ENCODE results near the gene RAB18. TPM values are rescaled to one million over a fixed set of nuclear protein-coding genes. Genes with fewer than 3 reads are reported as not detected.
"Not testable (repeated sequence)": the region's sequence is repeated elsewhere in the genome, so short reads cannot be mapped to it uniquely, and the experiment has no call there.

RAB18 gene
- total RNA-seq, 1 donor from 2014 or later, result 8.3 TPM

DNA sequence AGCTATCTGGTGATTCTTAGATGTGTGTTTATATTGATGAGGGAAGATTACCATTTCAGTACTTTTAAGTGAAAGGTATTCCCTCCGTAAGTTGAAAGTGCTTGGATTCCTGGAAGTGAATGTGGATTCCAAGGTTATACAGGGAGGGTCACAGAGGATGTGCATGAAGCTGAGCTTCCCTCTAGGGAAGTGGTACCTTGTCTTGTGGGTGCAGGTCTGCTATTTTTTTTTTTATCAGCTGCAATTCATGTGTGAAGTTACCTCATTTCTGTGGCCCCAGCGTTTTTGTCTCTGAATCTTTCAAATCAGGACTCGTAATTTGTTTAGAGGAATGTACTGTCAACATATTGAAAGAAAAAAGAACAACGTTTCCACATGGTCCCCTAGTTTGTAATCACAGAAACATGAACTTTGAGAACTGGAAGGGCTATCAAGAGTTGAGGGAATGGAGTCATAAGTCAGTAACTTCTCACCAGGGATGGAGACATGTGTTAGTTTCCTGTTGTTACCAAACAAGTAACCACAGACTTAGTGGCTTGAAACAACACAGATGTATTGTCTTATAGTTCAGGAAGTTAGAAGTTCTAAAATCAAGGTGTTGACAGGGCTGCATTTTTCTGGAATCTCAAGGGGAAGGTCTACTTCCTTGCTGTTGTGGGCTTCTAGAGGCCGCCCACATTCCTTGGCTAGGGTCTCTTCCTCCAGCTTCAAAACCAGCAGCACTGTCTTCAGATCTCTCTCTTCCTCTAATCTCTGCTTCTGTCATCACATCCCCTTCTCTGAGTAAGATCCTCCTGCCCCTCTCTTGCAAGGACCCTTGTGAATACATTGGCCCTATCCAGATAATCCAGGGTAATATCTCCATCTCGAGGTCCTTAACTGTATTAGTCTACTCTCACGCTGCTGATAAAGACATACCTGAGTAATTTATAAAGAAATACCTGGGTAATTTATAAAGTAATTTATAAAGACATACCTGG, 64.4 kb downstream of the RAB18 start:
- Histone ChIP-seq H3K27me3 (no peaks in the 10 kb centered on the region), H3K4me1 (no peaks in the 10 kb centered on the region), H3K4me3 (no peak overlapping the region), H3K9me3 (no peaks in the 10 kb centered on the region), H3K36me3 (no peaks in the 10 kb centered on the region), H3K27ac (no peak overlapping the region)
- intact Hi-C loops (cut with DNase I), result no loop called here
- DNase-seq (ENCODE audit: low spot score in 2 of 2), result no peak
- TF ChIP-seq, protein P1, sequence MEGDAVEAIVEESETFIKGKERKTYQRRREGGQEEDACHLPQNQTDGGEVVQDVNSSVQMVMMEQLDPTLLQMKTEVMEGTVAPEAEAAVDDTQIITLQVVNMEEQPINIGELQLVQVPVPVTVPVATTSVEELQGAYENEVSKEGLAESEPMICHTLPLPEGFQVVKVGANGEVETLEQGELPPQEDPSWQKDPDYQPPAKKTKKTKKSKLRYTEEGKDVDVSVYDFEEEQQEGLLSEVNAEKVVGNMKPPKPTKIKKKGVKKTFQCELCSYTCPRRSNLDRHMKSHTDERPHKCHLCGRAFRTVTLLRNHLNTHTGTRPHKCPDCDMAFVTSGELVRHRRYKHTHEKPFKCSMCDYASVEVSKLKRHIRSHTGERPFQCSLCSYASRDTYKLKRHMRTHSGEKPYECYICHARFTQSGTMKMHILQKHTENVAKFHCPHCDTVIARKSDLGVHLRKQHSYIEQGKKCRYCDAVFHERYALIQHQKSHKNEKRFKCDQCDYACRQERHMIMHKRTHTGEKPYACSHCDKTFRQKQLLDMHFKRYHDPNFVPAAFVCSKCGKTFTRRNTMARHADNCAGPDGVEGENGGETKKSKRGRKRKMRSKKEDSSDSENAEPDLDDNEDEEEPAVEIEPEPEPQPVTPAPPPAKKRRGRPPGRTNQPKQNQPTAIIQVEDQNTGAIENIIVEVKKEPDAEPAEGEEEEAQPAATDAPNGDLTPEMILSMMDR (IDR thresholded peaks at IDR 0.05), result no peak

DNA sequence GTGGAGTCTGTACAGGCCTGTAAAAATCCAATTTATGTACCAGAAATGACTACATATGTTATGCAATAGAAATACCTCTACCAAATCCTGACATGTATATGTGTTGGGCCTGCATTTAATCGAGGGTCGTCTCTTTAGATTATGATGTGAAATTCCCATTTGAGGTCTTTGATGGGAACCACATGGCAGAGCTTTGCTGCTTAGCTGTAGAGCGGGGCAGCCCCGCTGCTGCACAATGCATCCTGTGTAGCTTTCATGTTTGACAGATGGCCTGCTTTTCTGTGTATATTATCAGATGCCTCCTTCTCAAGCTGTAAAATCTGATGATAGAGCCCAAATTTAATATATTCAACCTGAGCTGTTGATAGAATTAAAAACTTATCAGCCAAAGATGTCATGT, 65.8 kb downstream of the RAB18 start:
- Histone ChIP-seq H3K36me3 (no peaks in the 10 kb centered on the region), H3K4me3 (no peak overlapping the region), H3K27me3 (no peaks in the 10 kb centered on the region), H3K27ac (no peak overlapping the region), H3K9me3 (no peaks in the 10 kb centered on the region), H3K4me1 (no peaks in the 10 kb centered on the region)
- intact Hi-C loops (cut with DNase I), result no loop called here
- DNase-seq (ENCODE audit: low spot score in 2 of 2), result no peak
- TF ChIP-seq, protein P1 (IDR thresholded peaks at IDR 0.05), result no peak

DNA sequence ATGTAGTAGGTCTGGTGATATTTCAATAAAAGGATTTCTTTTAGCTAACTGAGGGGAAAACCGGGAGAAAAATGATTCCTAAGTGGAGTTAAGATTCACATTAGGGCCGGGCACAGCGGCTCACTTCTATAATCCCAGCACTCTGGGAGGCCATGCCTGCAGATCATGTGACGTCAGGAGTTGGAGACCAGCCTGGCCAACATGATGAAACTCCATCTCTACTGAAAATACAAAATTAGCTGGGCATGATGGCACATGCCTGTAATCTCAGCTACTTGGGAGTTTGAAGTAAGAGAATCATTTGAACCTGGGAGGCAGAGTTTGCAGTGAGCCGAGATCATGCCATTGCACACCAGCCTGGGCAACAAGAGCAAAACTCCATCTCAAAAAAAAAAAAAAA, 72.9 kb downstream of the RAB18 start:
- H3K36me3 ChIP-seq; DNase-seq (ENCODE audit: low spot score in 2 of 2); intact Hi-C loops (cut with DNase I); H3K4me3 ChIP-seq; H3K27me3 ChIP-seq; H3K27ac ChIP-seq; H3K9me3 ChIP-seq; H3K4me1 ChIP-seq: not testable (repeated sequence)

DNA sequence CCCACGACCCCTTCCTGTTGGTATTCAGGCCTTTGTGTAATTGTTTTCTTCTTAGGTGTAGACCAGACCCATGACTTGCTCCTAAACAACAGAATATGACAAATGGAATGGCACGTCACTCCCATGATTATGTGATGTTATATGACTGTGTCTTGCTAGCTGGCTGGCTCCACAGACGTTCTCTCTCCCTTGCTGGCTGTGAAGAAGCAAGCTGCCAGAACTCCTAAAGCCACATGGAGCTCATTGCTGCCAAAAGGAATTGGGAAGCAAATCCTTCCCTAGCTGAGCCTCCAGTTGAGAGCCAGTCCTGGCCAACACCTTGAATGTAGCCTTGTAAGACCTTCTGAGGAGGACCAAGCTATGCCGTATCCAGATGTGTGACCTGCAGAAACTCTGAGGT, 74.2 kb downstream of the RAB18 start:
- no peak overlapping the region for H3K4me3 ChIP-seq
- no peaks in the 10 kb centered on the region for H3K36me3 ChIP-seq
- intact Hi-C loops (cut with DNase I), result no loop called here
- H3K4me1 ChIP-seq, result no peaks in the 10 kb centered on the region
- H3K9me3 ChIP-seq, result no peaks in the 10 kb centered on the region
- no peak for DNase-seq (ENCODE audit: low spot score in 2 of 2)
- H3K27ac ChIP-seq, result no peak overlapping the region
- TF ChIP-seq, protein P1 (IDR thresholded peaks at IDR 0.05), result no peak
- H3K27me3 ChIP-seq, result no peaks in the 10 kb centered on the region

DNA sequence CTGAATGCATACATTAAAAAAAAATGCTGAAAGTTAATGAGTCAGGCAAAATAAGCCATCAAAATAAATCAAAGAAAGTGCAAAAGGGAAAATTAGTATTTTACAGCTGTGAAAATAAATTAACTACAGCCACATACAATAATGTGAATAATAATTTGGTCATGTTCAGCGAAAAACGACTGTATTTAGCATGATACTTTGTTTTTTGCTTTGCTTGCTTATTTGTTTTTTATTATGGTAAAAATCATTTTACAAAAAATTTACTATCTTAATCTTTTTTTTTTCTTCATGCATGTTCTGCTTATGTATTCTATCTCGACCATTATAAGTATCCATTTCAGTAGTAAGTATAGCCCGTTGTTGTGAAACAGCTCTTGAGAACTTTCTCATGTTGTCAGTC, 77.1 kb downstream of the RAB18 start:
- Histone ChIP-seq H3K27me3 (no peaks in the 10 kb centered on the region), H3K4me3 (no peak overlapping the region), H3K4me1 (no peaks in the 10 kb centered on the region), H3K36me3 (no peaks in the 10 kb centered on the region), H3K9me3 (no peaks in the 10 kb centered on the region), H3K27ac (no peak overlapping the region)
- DNase-seq (ENCODE audit: low spot score in 2 of 2), result no peak
- intact Hi-C loops (cut with DNase I), result no loop called here
- TF ChIP-seq, protein P1 (IDR thresholded peaks at IDR 0.05), result no peak

DNA sequence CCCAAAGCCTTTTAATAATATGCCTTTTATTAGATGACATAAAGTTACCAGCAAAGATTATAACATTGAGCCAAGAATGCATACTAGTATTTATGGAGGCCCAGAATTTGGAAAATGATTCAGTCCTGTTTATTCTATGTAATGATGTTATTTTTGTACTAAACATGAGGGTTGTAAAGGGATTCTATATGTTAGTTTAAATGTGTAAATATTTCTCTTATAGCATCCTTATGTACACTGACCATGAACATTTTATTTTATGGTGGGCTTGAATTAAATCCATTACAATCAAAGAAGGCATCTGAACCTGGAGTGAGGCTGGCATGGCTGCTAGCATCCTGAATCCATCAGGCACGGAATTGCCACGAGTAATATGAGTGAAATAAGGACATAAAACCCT, 80.2 kb downstream of the RAB18 start:
- intact Hi-C loops (cut with DNase I), result no loop called here
- Histone ChIP-seq H3K36me3 (no peaks in the 10 kb centered on the region), H3K9me3 (no peaks in the 10 kb centered on the region), H3K27me3 (no peaks in the 10 kb centered on the region), H3K4me3 (no peak overlapping the region), H3K27ac (no peak overlapping the region), H3K4me1 (no peaks in the 10 kb centered on the region)
- no peak for DNase-seq (ENCODE audit: low spot score in 2 of 2)
- TF ChIP-seq, protein P1 (IDR thresholded peaks at IDR 0.05), result no peak

Other genes with a start within 250 kb of the RAB18 start
- gene MKX, start 241.5 kb downstream of the RAB18 start, total RNA-seq, result 15.8 TPM